ENCODE data around the gene COL4A2. TPM values are rescaled to one million over a fixed set of nuclear protein-coding genes. Genes with fewer than 3 reads are reported as not detected.
A peak's percentile ranks its signal among the peaks of the same experiment; 100 is the strongest.

Gene COL4A2
- total RNA-seq, 3 donors from 2014 or later (not counting 1 experiment from before 2014, with no cell fraction given), result not detected

DNA sequence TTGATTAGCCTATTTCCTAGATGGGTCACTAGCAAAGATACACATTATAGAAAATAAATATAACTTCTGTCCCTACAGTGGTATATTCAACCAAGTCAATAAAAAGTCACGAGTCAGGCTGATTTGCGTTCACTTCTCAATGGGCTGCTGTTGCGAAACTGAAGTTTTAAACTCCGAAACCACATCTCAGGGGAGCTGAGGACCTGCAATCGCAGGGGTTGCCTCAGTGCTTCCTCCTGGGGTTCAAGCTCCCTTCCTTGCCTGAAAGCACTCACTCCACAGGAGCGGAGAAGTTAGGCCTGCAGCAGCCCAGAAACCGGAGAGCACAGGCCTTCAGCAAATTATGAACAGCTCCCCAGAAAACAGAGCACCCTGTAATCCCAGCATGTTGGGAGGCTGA lies 214.9 kb downstream of the COL4A2 start:
- DNase-seq (no peak), ATAC-seq (no peak)
- intact Hi-C loops (cut with micrococcal nuclease), result no loop called here
- Histone ChIP-seq H3K27ac (ENCODE audit: low read length) (no peak overlapping the region), H3K9me3 (ENCODE audit: control insufficient read depth, insufficient read depth, low read length) (no peaks in the 10 kb centered on the region), H3K4me1 (ENCODE audit: control insufficient read depth, insufficient read depth, low read length) (peaks cover 38% of the 10 kb centered on the region), H3K27me3 (ENCODE audit: control insufficient read depth, insufficient read depth, low read length) (no peaks in the 10 kb centered on the region), H3K36me3 (ENCODE audit: control insufficient read depth, insufficient read depth, low read length) (no peaks in the 10 kb centered on the region), H3K4me3 (ENCODE audit: low read length) (no peak overlapping the region)
- 67% methylated on average over 6 of the region's 7 CpGs for WGBS (ENCODE audit: insufficient coverage)
- Mint-ChIP-seq H3K9me3 (no peaks in the 10 kb centered on the region), H3K27ac (no peak overlapping the region), H3K27me3 (ENCODE audit: low read depth in 2 of 2) (peaks cover 0 to 6% of the 10 kb centered on the region in 2 donors), H3K4me1 (peaks cover 10 to 15% of the 10 kb centered on the region in 2 donors), H3K4me3 (no peak overlapping the region), H3K36me3 (no peaks in the 10 kb centered on the region)
- TF ChIP-seq, protein P1, sequence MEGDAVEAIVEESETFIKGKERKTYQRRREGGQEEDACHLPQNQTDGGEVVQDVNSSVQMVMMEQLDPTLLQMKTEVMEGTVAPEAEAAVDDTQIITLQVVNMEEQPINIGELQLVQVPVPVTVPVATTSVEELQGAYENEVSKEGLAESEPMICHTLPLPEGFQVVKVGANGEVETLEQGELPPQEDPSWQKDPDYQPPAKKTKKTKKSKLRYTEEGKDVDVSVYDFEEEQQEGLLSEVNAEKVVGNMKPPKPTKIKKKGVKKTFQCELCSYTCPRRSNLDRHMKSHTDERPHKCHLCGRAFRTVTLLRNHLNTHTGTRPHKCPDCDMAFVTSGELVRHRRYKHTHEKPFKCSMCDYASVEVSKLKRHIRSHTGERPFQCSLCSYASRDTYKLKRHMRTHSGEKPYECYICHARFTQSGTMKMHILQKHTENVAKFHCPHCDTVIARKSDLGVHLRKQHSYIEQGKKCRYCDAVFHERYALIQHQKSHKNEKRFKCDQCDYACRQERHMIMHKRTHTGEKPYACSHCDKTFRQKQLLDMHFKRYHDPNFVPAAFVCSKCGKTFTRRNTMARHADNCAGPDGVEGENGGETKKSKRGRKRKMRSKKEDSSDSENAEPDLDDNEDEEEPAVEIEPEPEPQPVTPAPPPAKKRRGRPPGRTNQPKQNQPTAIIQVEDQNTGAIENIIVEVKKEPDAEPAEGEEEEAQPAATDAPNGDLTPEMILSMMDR (IDR thresholded peaks at IDR 0.05), result no peak

DNA sequence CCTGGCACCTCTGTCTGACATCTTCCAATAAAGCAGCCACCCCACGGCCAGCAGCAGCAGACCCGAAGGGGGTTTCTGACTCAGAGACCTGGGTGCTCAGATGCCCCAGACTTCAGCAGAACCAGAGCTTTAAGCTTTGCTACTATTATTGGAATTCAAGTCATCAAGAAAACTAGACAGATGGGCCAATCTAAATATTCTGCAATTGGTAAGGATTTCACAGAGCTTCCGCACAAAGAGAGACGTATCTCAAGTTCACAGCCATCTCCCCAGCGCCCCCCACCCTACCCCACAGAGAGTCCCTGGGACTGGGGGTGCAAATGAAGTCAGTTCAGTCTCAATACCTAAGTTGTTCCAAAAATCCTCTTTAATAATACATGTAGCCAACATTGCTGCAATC lies 215.6 kb downstream of the COL4A2 start:
- no peak for DNase-seq
- no peaks in the 10 kb centered on the region for H3K9me3 ChIP-seq (ENCODE audit: control insufficient read depth, insufficient read depth, low read length)
- no peak overlapping the region for H3K27ac ChIP-seq (ENCODE audit: low read length)
- peaks cover 0 to 6% of the 10 kb centered on the region in 2 donors for H3K27me3 Mint-ChIP-seq (ENCODE audit: low read depth in 2 of 2)
- H3K4me3 Mint-ChIP-seq, result no peak overlapping the region
- H3K4me1 Mint-ChIP-seq, result peaks cover 10 to 15% of the 10 kb centered on the region in 2 donors
- H3K36me3 ChIP-seq (ENCODE audit: control insufficient read depth, insufficient read depth, low read length), result no peaks in the 10 kb centered on the region
- intact Hi-C loops (cut with micrococcal nuclease), result no loop called here
- TF ChIP-seq, protein P1 (IDR thresholded peaks at IDR 0.05), result no peak
- no peak overlapping the region for H3K27ac Mint-ChIP-seq
- WGBS (ENCODE audit: insufficient coverage), result 86% methylated on average over 5 of the region's 5 CpGs
- H3K36me3 Mint-ChIP-seq, result no peaks in the 10 kb centered on the region
- H3K4me3 ChIP-seq (ENCODE audit: low read length), result no peak overlapping the region
- no peaks in the 10 kb centered on the region for H3K9me3 Mint-ChIP-seq
- no peaks in the 10 kb centered on the region for H3K27me3 ChIP-seq (ENCODE audit: control insufficient read depth, insufficient read depth, low read length)
- peaks cover 38% of the 10 kb centered on the region for H3K4me1 ChIP-seq (ENCODE audit: control insufficient read depth, insufficient read depth, low read length)
- no peak for ATAC-seq

DNA sequence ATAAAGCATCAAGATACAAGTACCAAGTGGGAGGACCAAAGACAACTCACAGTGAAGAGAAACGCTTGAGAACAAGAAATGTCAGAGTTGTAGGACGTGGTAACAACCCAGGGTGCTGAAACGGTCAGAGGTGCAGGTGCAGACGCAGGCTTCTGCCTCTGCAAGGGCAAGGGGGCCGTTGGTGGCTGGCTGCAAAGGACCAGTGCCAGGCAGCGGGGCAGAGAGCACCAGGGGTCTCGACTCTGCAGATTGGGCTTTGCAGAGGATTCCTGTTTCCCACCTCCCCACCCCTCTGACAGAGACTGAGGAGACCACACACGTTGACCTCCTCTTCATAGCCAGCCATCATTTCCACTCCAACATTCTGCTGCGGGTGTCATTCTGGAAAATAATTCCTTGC lies 216.1 kb downstream of the COL4A2 start:
- no peak overlapping the region for H3K27ac Mint-ChIP-seq
- H3K27me3 ChIP-seq (ENCODE audit: control insufficient read depth, insufficient read depth, low read length), result no peaks in the 10 kb centered on the region
- no peak for DNase-seq
- 56% methylated on average over 9 of the region's 9 CpGs for WGBS (ENCODE audit: insufficient coverage)
- TF ChIP-seq, protein P1 (IDR thresholded peaks at IDR 0.05), result no peak
- H3K27me3 Mint-ChIP-seq (ENCODE audit: low read depth in 2 of 2), result peaks cover 0 to 6% of the 10 kb centered on the region in 2 donors
- H3K9me3 Mint-ChIP-seq, result no peaks in the 10 kb centered on the region
- no peaks in the 10 kb centered on the region for H3K36me3 ChIP-seq (ENCODE audit: control insufficient read depth, insufficient read depth, low read length)
- intact Hi-C loops (cut with micrococcal nuclease), result no loop called here
- no peak overlapping the region for H3K4me3 Mint-ChIP-seq
- ATAC-seq, result no peak
- H3K4me1 ChIP-seq (ENCODE audit: control insufficient read depth, insufficient read depth, low read length), result peaks cover 38% of the 10 kb centered on the region
- no peaks in the 10 kb centered on the region for H3K36me3 Mint-ChIP-seq
- no peak overlapping the region for H3K4me3 ChIP-seq (ENCODE audit: low read length)
- peaks cover 10 to 15% of the 10 kb centered on the region in 2 donors for H3K4me1 Mint-ChIP-seq
- H3K27ac ChIP-seq (ENCODE audit: low read length), result no peak overlapping the region
- H3K9me3 ChIP-seq (ENCODE audit: control insufficient read depth, insufficient read depth, low read length), result no peaks in the 10 kb centered on the region

DNA sequence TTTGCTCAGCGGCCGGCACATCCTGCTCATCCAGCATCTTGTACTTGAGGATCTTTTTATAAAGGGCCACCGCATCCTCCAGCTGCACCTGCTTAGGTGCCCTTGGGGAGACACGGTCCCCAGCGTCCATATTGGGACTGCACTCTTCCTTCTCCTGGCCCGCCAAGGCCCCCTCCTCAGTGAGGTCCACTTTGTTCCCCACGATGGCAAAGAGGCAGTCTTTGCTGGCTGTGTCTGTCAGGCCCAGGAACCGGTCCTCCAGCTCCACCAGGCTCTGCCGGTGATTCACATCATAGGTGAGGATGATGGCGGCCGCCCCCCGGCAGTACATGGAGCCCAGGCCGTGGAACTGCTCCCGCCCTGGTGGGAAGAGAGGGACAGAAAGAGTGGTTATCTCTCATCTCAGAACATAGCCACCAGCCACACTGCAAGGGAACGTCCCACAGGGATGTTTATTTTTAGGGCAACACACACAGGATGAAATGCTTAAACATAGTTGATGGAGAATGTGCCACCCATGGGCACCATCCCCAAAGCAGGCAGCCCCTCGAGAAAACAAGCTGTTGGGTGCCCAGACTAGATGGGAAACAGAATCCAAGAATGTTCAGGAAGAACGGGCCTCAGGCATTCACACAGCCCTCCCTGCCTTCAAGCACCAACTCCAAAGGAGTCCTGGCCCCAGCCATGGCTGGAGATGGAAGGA lies 216.9 kb downstream of the COL4A2 start:
- H3K36me3 ChIP-seq (ENCODE audit: control insufficient read depth, insufficient read depth, low read length), result no peaks in the 10 kb centered on the region
- H3K9me3 ChIP-seq (ENCODE audit: control insufficient read depth, insufficient read depth, low read length), result no peaks in the 10 kb centered on the region
- TF ChIP-seq, protein P1 (IDR thresholded peaks at IDR 0.05), result no peak
- intact Hi-C loops (cut with micrococcal nuclease), result no loop called here
- DNase-seq (no peak), ATAC-seq (no peak)
- H3K4me1 Mint-ChIP-seq, result peaks cover 10 to 15% of the 10 kb centered on the region in 2 donors
- peak overlapping the region in 1 of 2 donors; percentile 53 for H3K27ac Mint-ChIP-seq
- H3K27ac ChIP-seq (ENCODE audit: low read length), result no peak overlapping the region
- no peaks in the 10 kb centered on the region for H3K9me3 Mint-ChIP-seq
- H3K27me3 ChIP-seq (ENCODE audit: control insufficient read depth, insufficient read depth, low read length), result no peaks in the 10 kb centered on the region
- peaks cover 38% of the 10 kb centered on the region for H3K4me1 ChIP-seq (ENCODE audit: control insufficient read depth, insufficient read depth, low read length)
- peaks cover 0 to 6% of the 10 kb centered on the region in 2 donors for H3K27me3 Mint-ChIP-seq (ENCODE audit: low read depth in 2 of 2)
- H3K4me3 ChIP-seq (ENCODE audit: low read length), result no peak overlapping the region
- WGBS (ENCODE audit: insufficient coverage), result 85% methylated on average over 17 of the region's 17 CpGs
- no peaks in the 10 kb centered on the region for H3K36me3 Mint-ChIP-seq
- H3K4me3 Mint-ChIP-seq, result no peak overlapping the region

All from natural killer cell (primary cell).